HG02943 (cell line): Measurements from ENCODE around the gene OLFML1.

Experiments used
- ATAC-seq: cut with Tn5 transposase; IDR thresholded peaks from one replicate; pipeline ENCODE4 v1.9.1; 2021; ENCODE audit warnings: mild to moderate bottlenecking, low read depth, moderate library complexity; ENCODE audit not compliant: unreplicated experiment

Gene OLFML1

DNA sequence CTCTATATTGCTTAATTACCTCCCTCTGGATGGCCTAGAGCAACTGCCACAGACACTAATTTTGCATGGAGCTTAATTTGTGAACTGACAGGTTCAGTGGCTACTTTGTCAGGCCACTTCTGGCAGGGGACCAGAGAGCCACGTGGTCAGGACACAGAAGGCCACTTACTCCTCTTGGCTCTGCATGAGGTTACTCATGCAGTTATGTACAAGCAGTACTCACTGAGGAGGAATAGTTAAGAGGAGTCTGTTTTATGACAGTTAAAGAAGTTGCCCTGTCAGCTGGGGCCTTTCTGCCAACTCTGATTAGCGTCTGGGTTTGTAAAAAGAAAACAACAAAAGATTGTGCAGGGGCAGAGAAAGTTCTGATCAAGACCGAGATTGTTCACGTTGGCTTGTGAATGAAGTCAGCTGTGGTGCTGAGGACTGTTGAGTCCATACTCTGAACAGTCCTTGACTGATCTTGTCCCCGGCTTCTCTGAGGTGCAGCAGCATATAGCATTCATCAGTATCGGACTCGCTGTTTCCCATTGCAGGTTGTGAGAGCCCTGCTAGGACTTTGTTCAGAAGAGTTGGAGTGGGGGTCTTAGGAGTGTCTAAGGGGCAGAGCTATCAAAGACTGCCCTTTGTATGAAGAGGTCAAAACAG is 69.9 kb downstream of the OLFML1 start:
- no peak for ATAC-seq

GRCh38 chr11:7558046-7558445 is 72.7 kb downstream of the OLFML1 start:
- ATAC-seq: no peak

- ATAC-seq: peak; percentile 77
Observed at GRCh38 chr11:7559398-7560283, 74.3 kb downstream of the OLFML1 start.
